Endothelial cell of umbilical vein (primary cell): Measurements from ENCODE around the gene TMEM184B. TPM values are rescaled to one million over a fixed set of nuclear protein-coding genes. Genes with fewer than 3 reads are reported as not detected.

Experiments used
- BruUV-seq: library from RNA; stranded (reverse); fragments of 400-500 nt; replicated peaks from 2 replicates; lab custom pipeline; 2021; lab: Mats Ljungman, UMichigan
- CTCF ChIA-PET: fragments of 300-600, 350-600 bp; sonication (Branson Sonifier 250); formaldehyde crosslinking; loops from one replicate; lab custom pipeline; 2021; ENCODE audit warnings: antibody characterized with exemption, inconsistent platforms; lab: Charles Lee
- POLR2A ChIA-PET: fragments of 300-600, 350-600 bp; sonication (Branson Sonifier 250); formaldehyde crosslinking; loops from one replicate; lab custom pipeline; 2021; ENCODE audit warnings: antibody characterized with exemption, inconsistent platforms; lab: Charles Lee
- DNase-seq: peaks from one replicate; pipeline ENCODE4 v3.0.0-alpha.2; 2011; ENCODE audit warnings: low read depth, low spot score
- FAIRE-seq: peaks from 2 replicates; lab custom pipeline; 2011; peaks lifted over from hg19 to GRCh38; lab: Jason Lieb, UNC
- H2AFZ ChIP-seq: 2 replicates; pipeline ENCODE4 v1.6.0; 2012; ENCODE audit warnings: low read depth, low read length, control low read depth, inconsistent platforms
- H3K27ac ChIP-seq: 2 replicates; pipeline ENCODE4 v1.5.1; 2011; ENCODE audit warnings: low read depth, mild to moderate bottlenecking, control low read depth, low read length, moderate library complexity; ENCODE audit not compliant: insufficient read depth
- H3K27me3 ChIP-seq, 2 experiments: 2 replicates each; pipeline versions ENCODE4 v1.6.0 to v1.6.1; 2011; ENCODE audit warnings: low read length in 2 of 2, mixed read lengths in 1 of 2; ENCODE audit not compliant: control insufficient read depth in 2 of 2, insufficient read depth in 2 of 2
- H3K36me3 ChIP-seq, 2 experiments: 2 replicates in 1 of 2; 3 replicates in 1 of 2; pipeline ENCODE4 v1.5.1; 2011; ENCODE audit warnings: low read length in 2 of 2, mild to moderate bottlenecking in 1 of 2, moderate library complexity in 1 of 2; ENCODE audit not compliant: control insufficient read depth in 2 of 2, insufficient read depth in 2 of 2; ENCODE audit errors: extremely low read depth in 1 of 2
- H3K4me1 ChIP-seq: 3 replicates; pipeline ENCODE4 v1.5.1; 2011; ENCODE audit warnings: mild to moderate bottlenecking, low read length; ENCODE audit not compliant: control insufficient read depth, insufficient read depth; ENCODE audit errors: extremely low read depth
- H3K4me2 ChIP-seq: 2 replicates; pipeline ENCODE4 v1.6.1; 2011; ENCODE audit warnings: low read length, control low read depth, mixed read lengths; ENCODE audit not compliant: insufficient read depth
- H3K4me3 ChIP-seq, 3 experiments: fragments of 200-600 bp in 1 of 3; sonication (generic), shearing (Covaris generic) in 1 of 3; replicated peaks in 1 of 3; 2 replicates each; pipeline ENCODE4 v1.5.1; 2011 to 2016; ENCODE audit warnings: control low read depth in 3 of 3, low read length in 3 of 3, mild to moderate bottlenecking in 2 of 3, inconsistent platforms in 1 of 3, low read depth in 1 of 3, moderate library complexity in 1 of 3; ENCODE audit not compliant: insufficient read depth in 1 of 3
- H3K79me2 ChIP-seq: 2 replicates; pipeline ENCODE4 v1.6.0; 2012; ENCODE audit warnings: low read length, inconsistent platforms; ENCODE audit not compliant: control insufficient read depth, insufficient read depth
- H3K9ac ChIP-seq: replicated peaks from 2 replicates; pipeline ENCODE3; 2011; ENCODE audit warnings: low read length, control low read depth; ENCODE audit not compliant: insufficient read depth; ENCODE audit errors: extremely low read depth
- H3K9me1 ChIP-seq: replicated peaks from 3 replicates; pipeline ENCODE4 v1.6.0; 2011; ENCODE audit warnings: mild to moderate bottlenecking, low read length; ENCODE audit not compliant: control insufficient read depth, insufficient read depth; ENCODE audit errors: extremely low read depth
- H3K9me3 ChIP-seq: replicated peaks from 2 replicates; pipeline ENCODE4 v1.5.1; 2012; ENCODE audit warnings: low read length, inconsistent platforms; ENCODE audit not compliant: control insufficient read depth, insufficient read depth
- H4K20me1 ChIP-seq: replicated peaks from 2 replicates; pipeline ENCODE3; 2011; ENCODE audit warnings: mild to moderate bottlenecking, low read length; ENCODE audit not compliant: control insufficient read depth, insufficient read depth; ENCODE audit errors: extremely low read depth
- EZH2 ChIP-seq: IDR thresholded peaks from 2 replicates; pipeline ENCODE4 v1.6.1; 2012; ENCODE audit warnings: borderline replicate concordance, low read depth, mild to moderate bottlenecking, moderate library complexity, low read length, inconsistent platforms; ENCODE audit not compliant: severe bottlenecking
- FOS ChIP-seq: IDR thresholded peaks from 2 replicates; pipeline ENCODE4 v1.6.1; 2011; ENCODE audit warnings: mild to moderate bottlenecking, low read length, moderate library complexity, borderline replicate concordance; ENCODE audit not compliant: insufficient read depth
- GATA2 ChIP-seq: IDR thresholded peaks from 2 replicates; pipeline ENCODE4 v1.7.0; 2011; ENCODE audit warnings: low read depth, mild to moderate bottlenecking, moderate library complexity, mixed read lengths, low read length; ENCODE audit not compliant: insufficient read length, insufficient read depth
- JUN ChIP-seq: IDR thresholded peaks from 2 replicates; pipeline ENCODE4 v1.6.1; 2011; ENCODE audit warnings: borderline replicate concordance, low read depth; ENCODE audit not compliant: insufficient read length, insufficient read depth
- MYC ChIP-seq: IDR thresholded peaks from one replicate; pipeline ENCODE4 v1.6.1; 2011; ENCODE audit warnings: mild to moderate bottlenecking, low read depth, low read length
- POLR2A ChIP-seq: IDR thresholded peaks from 2 replicates; pipeline ENCODE4 v1.6.1; 2012; ENCODE audit warnings: low read depth, mild to moderate bottlenecking, control low read depth, low read length
- POLR2AphosphoS5 ChIP-seq: IDR thresholded peaks from 2 replicates; pipeline ENCODE4 v1.6.1; 2012; ENCODE audit warnings: low read depth, mild to moderate bottlenecking, control low read depth, low read length, moderate library complexity; ENCODE audit not compliant: insufficient read depth
- dilution Hi-C: fragments of 300-500 bp; cut with MboI; formaldehyde crosslinking; loops from one replicate; pipeline ENCODE4 v1.15.0; 2019; ENCODE audit warnings: low sequenced_read_pairs; ENCODE audit not compliant: extremely low pct_ligation_motif_present
- intact Hi-C: fragments of 100-400 bp; cut with micrococcal nuclease; formaldehyde crosslinking; loops from one replicate; pipeline ENCODE4 v1.10.0; 2022
- polyA plus RNA-seq, 4 experiments: library from polyadenylated mRNA; depleted of rRNA in 3 of 4; stranded (reverse) in 3 of 4; unstranded in 1 of 4; fragments of >200 nt; gene quantifications; 2 replicates each; pipeline versions ENCODE4 v1.2.1 to v1.2.3, GENCODE V29; 2011 to 2012; ENCODE audit warnings: missing spikeins in 1 of 4
- total RNA-seq: library from RNA; stranded (reverse); gene quantifications from 2 replicates; pipeline ENCODE4 v1.2.3, GENCODE V29; 2021
- TF ChIP-seq, protein P1 (sequence below), 2 donors: IDR thresholded peaks; 1 replicate in 1 of 2; 2 replicates in 1 of 2; pipeline ENCODE4 v1.5.1; 2011; ENCODE audit warnings: low read length in 2 of 2, mild to moderate bottlenecking in 2 of 2, moderate library complexity in 2 of 2, control low read depth in 1 of 2, inconsistent platforms in 1 of 2, low read depth in 1 of 2; ENCODE audit not compliant: insufficient read depth in 1 of 2; ENCODE audit errors: extremely low read depth in 1 of 2
- TF ChIP-seq, protein P2 (sequence below): IDR thresholded peaks from 2 replicates; pipeline ENCODE4 v1.6.1; 2011; ENCODE audit not compliant: insufficient read depth, insufficient read length

TMEM184B gene
- total and polyA plus RNA-seq, 2 donors (not counting 3 experiments of a cell fraction or from before 2014, with no cell fraction given): 72.5 to 96.6 TPM

DNA sequence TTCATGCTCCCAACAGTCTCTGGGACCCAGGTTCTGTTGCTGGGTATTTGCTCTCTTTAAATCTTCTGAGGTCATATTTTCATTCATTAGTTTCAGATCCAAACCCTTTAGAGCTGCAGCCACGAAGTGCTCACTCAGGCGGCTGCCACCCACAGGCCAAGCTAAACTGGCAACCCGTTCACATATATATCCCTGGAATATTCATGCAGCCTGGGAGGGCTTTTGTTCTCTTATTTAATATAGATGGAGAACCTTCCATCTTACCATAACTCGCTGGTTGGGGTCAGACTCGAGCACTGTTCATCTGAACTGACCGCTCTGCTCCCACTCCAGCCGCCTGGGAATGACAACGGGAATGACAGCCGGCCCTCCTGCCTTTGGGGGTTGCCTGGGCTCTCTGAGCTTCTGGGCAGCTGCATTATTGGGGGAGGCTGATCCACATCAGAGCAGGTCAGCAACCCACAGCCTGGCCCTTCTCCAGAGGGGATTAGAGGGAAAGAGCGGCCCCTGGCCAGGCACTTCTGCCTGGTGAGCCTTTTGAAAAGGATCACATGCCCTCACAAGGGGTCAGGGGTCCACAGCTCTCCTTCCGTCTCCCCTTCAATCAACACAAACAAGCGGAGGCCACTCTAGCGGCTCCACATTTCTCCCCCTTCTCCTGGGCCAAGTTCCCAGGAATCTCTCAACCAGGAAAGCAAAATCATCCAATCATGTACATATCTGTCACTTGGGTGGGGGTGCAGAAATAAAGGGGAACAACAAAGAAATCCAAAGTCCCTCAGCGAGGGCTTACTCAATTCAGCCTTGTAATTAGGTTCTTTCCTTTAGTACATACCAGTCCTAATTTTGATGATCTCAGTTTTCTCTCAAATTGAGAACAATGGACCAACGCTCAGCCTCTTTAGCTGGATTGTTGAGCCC is 11.8 kb downstream of the TMEM184B start:
- Histone ChIP-seq H3K4me2 (no peak overlapping the region), H3K36me3 (peaks cover 0 to 3% of the 10 kb centered on the region in 2 experiments), H3K4me3 (no peak overlapping the region), H4K20me1 (peaks cover 2% of the 10 kb centered on the region), H3K27ac (no peak overlapping the region), H3K4me1 (peaks cover 25% of the 10 kb centered on the region), H3K9ac (no peak overlapping the region), H3K9me1 (no peaks in the 10 kb centered on the region), H2AFZ (no peak overlapping the region), H3K27me3 (no peaks in the 10 kb centered on the region), H3K9me3 (no peaks in the 10 kb centered on the region), H3K79me2 (peaks cover 76% of the 10 kb centered on the region)
- intact Hi-C loops (no loop called here), dilution Hi-C loops (no loop called here)
- POLR2A ChIA-PET: interaction anchor here (0.8 kb wide), 1 partner anchor 12 kb away, joined by 3 read pairs; no protein-coding TSS in a partner anchor
- BruUV-seq: no TSS peak
- DNase-seq (no peak), FAIRE-seq (no peak)
- TF ChIP-seq, protein P1, sequence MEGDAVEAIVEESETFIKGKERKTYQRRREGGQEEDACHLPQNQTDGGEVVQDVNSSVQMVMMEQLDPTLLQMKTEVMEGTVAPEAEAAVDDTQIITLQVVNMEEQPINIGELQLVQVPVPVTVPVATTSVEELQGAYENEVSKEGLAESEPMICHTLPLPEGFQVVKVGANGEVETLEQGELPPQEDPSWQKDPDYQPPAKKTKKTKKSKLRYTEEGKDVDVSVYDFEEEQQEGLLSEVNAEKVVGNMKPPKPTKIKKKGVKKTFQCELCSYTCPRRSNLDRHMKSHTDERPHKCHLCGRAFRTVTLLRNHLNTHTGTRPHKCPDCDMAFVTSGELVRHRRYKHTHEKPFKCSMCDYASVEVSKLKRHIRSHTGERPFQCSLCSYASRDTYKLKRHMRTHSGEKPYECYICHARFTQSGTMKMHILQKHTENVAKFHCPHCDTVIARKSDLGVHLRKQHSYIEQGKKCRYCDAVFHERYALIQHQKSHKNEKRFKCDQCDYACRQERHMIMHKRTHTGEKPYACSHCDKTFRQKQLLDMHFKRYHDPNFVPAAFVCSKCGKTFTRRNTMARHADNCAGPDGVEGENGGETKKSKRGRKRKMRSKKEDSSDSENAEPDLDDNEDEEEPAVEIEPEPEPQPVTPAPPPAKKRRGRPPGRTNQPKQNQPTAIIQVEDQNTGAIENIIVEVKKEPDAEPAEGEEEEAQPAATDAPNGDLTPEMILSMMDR (IDR thresholded peaks at IDR 0.05; ENCODE audit: extremely low read depth in 1 of 2, insufficient read depth in 1 of 2, low read depth in 1 of 2, low read length in 2 of 2): no peak
- TF ChIP-seq POLR2AphosphoS5 (no peak), JUN (no peak), POLR2A (no peak), FOS (no peak), EZH2 (no peak), GATA2 (no peak), MYC (no peak)
- TF ChIP-seq, protein P2, sequence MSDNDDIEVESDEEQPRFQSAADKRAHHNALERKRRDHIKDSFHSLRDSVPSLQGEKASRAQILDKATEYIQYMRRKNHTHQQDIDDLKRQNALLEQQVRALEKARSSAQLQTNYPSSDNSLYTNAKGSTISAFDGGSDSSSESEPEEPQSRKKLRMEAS: no peak
- CTCF ChIA-PET: interaction anchor here (0.9 to 2.0 kb wide), 6 partner anchors 11 to 209 kb away, joined by 3 to 10 read pairs (median 4); no protein-coding TSS in a partner anchor
